Stimulated activated CD4-positive, alpha-beta T cell treated with anti-CD3 and anti-CD28 coated beads, Interleukin-1b, Interleukin-23, amount 100 ng/mL, for 4 hours (primary cell): Measurements from ENCODE around the gene NGRN.

Experiments used
- DNase-seq, 2 donors: peaks; one replicate each; pipeline ENCODE4 v3.0.0-alpha.2; 2020; ENCODE audit warnings: low read depth in 2 of 2

Gene NGRN, protein sequence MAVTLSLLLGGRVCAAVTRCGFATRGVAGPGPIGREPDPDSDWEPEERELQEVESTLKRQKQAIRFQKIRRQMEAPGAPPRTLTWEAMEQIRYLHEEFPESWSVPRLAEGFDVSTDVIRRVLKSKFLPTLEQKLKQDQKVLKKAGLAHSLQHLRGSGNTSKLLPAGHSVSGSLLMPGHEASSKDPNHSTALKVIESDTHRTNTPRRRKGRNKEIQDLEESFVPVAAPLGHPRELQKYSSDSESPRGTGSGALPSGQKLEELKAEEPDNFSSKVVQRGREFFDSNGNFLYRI

GRCh38 chr15:90265271-90266060, at the start of gene NGRN:
NGRN (plus strand) TSS chr15:90265672; CDS start chr15:90265713, 41 bp downstream.
- DNase-seq: peak; percentile 76 to 83

GRCh38 chr15:90217671-90218394, 47.6 kb upstream of the NGRN start:
- DNase-seq: no peak

DNA sequence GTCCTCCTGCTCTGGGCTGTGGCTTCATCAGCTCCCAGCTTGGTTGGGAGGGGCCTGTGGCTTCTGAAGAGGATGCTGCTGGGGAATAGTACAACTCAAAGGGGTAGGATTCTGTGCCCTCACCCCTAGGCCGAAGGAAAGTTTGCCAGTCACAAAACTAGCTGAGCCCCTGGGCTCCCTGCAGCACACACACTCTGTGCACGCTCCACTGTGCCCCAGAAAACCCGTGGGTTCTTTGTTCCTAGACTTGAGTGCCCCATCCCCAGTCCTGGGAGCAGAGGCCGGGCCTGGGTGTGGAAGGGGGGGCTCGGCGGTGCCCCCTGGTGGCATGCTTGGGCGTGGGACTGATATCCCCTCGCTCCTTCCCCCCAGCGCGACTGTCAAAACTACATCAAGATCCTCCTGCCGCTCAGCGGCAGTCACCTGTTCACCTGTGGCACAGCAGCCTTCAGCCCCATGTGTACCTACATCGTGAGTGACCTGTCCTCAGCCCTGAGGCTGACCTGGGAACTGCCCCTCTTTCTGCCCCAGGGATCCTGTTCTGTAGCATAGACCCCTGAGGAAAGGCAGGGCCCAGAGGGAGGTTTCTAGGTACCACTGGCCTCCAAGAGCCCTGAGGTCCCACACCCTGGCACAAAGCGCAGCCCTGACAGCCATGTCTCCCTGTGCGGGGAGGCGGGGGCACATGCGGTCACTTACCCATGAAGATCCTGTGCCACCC, 45.9 kb upstream of the NGRN start:
- DNase-seq: peak; percentile 39 to 57

DNA sequence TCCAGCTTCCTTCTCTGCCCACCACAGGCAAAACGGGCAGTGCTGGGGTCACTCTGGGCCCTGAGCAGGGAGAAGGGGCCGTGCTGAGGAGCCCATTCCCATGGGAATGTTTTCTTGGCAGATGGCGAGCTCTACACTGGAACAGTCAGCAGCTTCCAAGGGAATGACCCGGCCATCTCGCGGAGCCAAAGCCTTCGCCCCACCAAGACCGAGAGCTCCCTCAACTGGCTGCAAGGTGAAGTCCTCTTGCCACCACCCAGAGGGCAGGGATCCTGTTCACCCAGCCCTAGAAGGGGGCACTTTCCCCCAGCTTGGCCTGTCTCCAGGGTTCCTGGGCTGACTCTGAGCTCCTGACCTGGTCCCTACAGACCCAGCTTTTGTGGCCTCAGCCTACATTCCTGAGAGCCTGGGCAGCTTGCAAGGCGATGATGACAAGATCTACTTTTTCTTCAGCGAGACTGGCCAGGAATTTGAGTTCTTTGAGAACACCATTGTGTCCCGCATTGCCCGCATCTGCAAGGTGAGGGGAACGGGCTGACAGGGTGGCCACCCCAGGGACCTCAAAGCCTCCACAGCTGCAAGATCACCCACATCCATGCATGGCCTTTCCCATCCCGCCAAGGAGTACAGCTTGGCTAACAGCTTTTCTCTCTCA, 44.1 kb upstream of the NGRN start:
- no peak for DNase-seq

- DNase-seq: no peak
Observed at GRCh38 chr15:90222547-90222946, 42.9 kb upstream of the NGRN start.

- no peak for DNase-seq
Observed at GRCh38 chr15:90223441-90224165, 41.9 kb upstream of the NGRN start.

- DNase-seq: no peak
Observed at GRCh38 chr15:90225047-90225446, 40.4 kb upstream of the NGRN start.

- no peak for DNase-seq
Observed at GRCh38 chr15:90225504-90226234, 39.8 kb upstream of the NGRN start.

- no peak for DNase-seq
Observed at GRCh38 chr15:90227336-90227735, 38.1 kb upstream of the NGRN start.

DNA sequence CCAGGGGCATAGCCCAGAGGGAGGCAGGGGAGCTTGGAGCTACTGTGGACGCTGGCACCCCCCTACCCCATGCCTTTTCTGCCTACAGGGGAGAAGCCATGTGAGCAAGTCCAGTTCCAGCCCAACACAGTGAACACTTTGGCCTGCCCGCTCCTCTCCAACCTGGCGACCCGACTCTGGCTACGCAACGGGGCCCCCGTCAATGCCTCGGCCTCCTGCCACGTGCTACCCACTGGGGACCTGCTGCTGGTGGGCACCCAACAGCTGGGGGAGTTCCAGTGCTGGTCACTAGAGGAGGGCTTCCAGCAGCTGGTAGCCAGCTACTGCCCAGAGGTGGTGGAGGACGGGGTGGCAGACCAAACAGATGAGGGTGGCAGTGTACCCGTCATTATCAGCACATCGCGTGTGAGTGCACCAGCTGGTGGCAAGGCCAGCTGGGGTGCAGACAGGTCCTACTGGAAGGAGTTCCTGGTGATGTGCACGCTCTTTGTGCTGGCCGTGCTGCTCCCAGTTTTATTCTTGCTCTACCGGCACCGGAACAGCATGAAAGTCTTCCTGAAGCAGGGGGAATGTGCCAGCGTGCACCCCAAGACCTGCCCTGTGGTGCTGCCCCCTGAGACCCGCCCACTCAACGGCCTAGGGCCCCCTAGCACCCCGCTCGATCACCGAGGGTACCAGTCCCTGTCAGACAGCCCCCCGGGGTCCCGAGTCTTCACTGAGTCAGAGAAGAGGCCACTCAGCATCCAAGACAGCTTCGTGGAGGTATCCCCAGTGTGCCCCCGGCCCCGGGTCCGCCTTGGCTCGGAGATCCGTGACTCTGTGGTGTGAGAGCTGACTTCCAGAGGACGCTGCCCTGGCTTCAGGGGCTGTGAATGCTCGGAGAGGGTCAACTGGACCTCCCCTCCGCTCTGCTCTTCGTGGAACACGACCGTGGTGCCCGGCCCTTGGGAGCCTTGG, 37.4 kb upstream of the NGRN start:
- no peak for DNase-seq

DNA sequence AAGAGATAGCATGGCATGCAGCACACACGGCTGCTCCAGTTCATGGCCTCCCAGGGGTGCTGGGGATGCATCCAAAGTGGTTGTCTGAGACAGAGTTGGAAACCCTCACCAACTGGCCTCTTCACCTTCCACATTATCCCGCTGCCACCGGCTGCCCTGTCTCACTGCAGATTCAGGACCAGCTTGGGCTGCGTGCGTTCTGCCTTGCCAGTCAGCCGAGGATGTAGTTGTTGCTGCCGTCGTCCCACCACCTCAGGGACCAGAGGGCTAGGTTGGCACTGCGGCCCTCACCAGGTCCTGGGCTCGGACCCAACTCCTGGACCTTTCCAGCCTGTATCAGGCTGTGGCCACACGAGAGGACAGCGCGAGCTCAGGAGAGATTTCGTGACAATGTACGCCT, 36.5 kb upstream of the NGRN start:
- DNase-seq: no peak

DNA sequence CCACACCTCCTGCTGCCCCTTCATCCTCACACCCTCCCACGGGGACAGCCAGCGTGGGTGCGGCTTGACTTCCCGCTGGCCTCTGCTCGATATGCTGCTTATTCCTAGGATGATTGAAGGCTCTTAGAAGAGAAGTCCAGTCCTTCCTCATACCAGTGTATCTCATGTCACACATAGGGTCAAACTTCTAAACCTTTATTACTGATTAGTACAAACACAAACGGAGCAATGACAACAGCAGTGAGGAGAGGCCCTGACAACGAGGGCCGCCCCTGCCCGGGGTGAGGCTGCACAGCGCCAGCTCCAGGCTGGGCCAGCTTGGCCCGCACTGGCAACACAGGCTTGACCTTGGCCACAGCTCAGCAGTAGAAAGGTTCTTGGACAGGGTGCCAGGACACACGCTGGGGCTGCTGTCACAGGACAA, 35.4 kb upstream of the NGRN start:
- no peak for DNase-seq

DNA sequence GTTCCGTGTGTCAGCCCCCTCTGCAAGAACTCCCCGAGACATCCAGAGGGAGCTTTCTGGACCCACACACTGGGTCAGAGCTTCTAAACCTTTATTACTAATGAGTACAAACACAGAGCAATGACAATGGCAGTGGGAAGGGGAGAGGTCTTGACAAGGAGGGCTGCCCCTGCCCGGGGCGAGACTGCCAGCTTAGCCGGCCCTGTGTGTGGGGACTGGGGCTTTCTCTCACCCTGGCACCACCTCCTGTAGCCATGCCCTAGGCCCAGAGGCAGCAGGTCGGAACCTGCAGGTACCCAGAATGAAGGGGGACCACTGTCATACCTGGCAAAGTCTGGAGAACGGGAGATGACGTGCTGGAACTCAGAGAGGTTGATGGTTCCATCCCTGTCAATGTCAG, 34.9 kb upstream of the NGRN start:
- no peak for DNase-seq

GRCh38 chr15:90231028-90232017, 34.1 kb upstream of the NGRN start:
- peak; percentile 32 to 54 for DNase-seq

DNA sequence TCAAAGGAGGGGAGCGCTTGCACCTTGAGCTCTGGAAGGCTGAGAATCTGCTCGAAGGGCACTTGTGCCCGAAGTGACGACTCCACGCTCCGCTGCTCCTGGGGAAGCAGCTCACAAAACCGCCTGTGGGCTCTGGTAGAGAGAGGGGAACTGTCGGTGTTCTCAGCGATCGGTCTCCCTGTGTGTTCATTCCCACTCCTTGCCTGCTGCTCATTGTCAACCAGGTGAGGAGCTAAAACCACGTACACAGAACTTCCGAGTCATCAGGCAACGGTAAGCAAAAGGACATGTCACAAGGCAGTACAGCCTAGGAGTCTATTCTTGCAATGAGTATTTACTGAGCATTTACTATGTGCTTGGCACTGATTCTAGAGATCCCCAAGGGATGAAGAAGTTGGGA, 33.3 kb upstream of the NGRN start:
- no peak for DNase-seq

DNA sequence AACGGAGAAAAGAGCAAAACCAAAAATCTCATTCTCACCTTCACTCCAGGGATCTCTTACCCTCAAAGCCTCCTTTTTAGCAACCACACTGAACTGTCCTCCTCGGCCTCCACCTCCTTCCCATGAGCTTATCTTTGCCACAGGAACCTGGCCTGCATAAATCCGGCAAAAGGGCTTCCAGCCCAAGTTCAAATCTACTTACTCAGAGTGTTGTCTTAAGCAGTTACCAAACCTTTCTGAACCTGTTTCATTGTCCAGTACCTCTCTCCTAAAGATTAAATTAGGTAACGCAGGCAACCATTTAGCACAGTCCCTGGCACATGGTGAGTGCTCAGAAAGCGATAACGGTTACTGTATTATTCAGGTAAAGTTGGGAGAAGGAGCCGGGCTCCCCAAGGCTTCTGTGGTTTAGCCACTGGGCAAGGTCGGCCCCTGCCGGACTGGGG, 32.5 kb upstream of the NGRN start:
- no peak for DNase-seq

- peak; percentile 38 to 96 for DNase-seq
Observed at GRCh38 chr15:90233387-90234095, 31.9 kb upstream of the NGRN start, which contains the start of gene CIB1. CIB1 (minus strand) TSS chr15:90233941; CDS start chr15:90233885, 56 bp downstream.
